ENCODE data around the gene DPPA3.
"Not testable (repeated sequence)": the region's sequence is repeated elsewhere in the genome, so short reads cannot be mapped to it uniquely, and the experiment has no call there.

DPPA3 gene

DNA sequence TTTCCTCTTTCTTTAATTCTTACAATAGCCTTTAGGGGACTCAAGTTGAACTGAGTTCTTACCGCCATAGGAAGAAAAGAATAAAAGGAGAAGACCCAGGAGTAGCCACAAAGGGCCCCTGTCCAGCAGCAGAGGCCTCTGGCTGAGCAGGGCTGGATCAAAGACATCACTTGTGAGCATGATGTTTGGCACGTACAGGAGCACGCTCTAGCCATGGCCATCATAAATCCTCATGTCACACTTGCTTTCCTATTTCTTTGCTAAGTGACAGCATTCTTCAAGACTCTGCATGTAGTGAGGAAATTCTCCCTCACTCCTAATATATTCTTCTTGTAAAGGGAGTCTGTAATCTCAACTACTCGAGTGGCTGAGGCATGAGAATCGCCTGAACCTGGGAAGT lies 20.3 kb downstream of the DPPA3 start:
- no peak for DNase-seq

DNA sequence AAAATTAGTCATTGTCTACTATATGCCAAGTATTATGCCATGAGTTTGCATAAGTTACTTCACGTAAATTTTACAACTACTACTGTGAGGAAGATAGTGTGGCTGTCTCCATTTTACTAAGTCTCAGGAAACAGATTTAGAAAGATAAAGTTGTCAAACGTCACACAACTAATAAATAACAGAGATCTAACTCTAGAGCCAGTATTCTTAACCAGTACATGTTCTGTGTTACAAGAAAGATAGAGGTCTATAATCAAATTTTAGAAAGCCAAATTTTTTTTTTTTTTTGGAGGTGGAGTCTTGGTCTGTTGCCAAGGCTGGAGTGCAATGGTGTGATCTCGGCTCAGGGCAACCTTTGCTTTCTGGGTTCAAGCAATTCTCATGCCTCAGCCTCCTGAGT lies 21.8 kb downstream of the DPPA3 start:
- DNase-seq = no peak

- DNase-seq = no peak
Observed at GRCh38 chr12:7747246-7747645, 36.0 kb downstream of the DPPA3 start, which contains the start of gene CLEC4C. CLEC4C (minus strand) TSS chr12:7747375; CDS start chr12:7747348, 27 bp downstream.

GRCh38 chr12:7748852-7749251 lies 37.6 kb downstream of the DPPA3 start:
- no peak for DNase-seq

DNA sequence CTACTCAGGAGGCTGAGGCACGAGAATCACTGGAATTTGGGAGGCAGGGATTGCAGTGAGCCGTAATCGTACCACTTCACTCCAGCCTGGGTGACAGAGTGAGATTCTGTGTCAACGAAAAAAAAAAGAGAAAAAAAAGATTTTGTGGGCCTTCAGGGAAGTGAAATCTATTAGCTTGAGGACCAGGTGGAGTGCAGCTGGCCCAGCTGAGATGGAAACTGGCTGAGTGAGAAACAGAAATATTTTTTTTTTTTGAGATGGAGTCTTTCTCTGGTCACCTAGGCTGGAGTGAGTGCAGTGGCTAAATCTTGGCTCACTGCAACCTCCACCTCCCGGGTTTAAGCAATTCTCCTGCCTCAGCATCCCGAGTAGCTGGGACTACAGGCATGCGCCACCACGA lies 38.2 kb downstream of the DPPA3 start:
- DNase-seq = no peak

GRCh38 chr12:7750350-7750749 lies 39.1 kb downstream of the DPPA3 start:
- DNase-seq = no peak

GRCh38 chr12:7751394-7751793 lies 40.2 kb downstream of the DPPA3 start:
- DNase-seq = no peak

DNA sequence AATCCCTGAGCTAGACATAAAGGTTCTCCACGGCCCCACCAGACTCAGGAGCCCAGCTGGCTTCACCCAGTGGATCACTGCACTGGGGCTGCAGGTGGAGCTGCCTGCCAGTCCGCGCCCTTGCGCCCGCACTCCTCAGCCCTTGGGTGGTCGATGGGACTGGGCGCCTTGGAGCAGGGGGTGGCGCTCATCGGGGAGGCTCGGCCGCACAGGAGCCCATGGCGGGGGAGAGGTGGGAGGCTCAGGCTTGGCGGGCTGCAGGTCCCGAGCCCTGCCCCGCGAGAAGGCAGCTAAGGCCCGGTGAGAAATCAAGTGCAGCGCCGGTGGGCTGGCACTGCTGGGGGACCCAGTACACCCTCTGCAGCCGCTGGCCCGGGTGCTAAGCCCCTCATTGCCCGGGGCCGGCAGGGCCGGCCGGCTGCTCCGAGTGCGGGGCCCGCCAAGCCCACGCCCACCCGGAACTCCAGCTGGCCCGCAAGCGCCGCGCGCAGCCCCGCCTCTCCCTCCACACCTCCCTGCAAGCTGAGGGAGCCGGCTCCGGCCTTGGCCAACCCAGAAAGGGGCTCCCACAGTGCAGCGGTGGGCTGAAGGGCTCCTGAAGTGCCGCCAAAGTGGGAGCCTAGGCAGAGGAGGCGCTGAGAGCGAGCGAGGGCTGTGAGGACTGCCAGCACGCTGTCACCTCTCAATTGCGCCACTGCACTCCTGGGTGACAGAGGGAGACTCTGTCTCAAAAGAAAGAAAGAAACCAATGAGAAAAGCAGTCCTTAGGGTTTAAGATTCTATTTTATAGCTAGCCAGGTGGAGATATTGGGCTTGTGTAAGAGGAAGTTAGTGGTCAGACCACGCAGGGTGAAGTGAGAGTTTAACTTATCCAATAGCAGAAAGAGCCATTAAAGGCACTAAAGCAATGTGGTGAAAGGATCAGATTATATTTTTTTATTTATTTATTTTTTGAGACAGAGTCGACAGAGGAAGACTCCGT lies 41.0 kb downstream of the DPPA3 start:
- not testable (repeated sequence) for DNase-seq

- not testable (repeated sequence) for DNase-seq
Observed at GRCh38 chr12:7755668-7756067, 44.4 kb downstream of the DPPA3 start.

DNA sequence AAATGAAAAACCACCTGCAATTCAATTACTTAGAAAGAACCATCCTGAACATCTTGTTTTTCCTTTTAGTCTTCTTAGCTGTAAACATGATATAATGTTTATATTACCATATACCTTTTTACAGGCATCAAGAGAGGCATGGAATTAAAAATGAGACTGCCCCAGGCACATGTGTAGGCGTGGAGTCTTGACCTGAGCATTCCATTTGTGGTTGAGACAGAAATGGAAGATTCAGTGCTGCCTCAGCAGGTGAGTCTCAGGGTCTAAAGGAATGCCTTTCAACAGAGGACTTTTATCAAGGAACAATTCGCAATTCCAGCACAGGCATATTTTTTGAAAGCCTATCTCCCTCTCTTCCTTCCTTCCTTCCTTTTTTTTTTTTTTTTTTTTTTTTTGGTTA lies 45.8 kb downstream of the DPPA3 start:
- DNase-seq = no peak

DNA sequence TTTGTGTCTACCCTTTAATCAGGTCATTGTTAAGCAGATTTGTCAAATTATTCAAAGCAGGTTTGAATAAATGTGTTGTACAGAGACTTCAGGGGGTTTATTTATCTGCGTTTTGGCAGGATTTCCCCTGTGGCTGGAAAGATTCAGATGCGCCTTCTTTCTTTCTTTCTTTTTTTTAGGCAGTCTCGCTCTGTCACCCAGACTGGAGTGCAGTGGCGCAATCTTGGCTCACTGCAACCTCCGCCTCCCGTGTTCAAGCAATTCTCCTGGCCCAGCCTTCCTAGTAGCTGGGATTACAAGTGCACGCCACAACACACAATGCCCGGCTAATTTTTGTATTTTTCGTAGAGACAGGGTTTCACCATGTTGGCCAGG lies 47.5 kb downstream of the DPPA3 start:
- DNase-seq = no peak
